IPS-18c (cell line): ENCODE data around the gene INSYN1.
A peak's percentile ranks its signal among the peaks of the same experiment; 100 is the strongest.
"Not testable (repeated sequence)": the region's sequence is repeated elsewhere in the genome, so short reads cannot be mapped to it uniquely, and the experiment has no call there.

Experiments
- H3K4me3 ChIP-seq: 2 replicates; pipeline ENCODE4 v1.7.0; 2013; ENCODE audit warnings: low read depth, mild to moderate bottlenecking, low read length, moderate library complexity; ENCODE audit not compliant: insufficient read depth
- H3K9me3 ChIP-seq: one replicate; pipeline ENCODE4 v1.6.1; 2013; ENCODE audit warnings: mild to moderate bottlenecking, low read length, moderate library complexity; ENCODE audit not compliant: control insufficient read depth, insufficient read depth

INSYN1 gene, protein sequence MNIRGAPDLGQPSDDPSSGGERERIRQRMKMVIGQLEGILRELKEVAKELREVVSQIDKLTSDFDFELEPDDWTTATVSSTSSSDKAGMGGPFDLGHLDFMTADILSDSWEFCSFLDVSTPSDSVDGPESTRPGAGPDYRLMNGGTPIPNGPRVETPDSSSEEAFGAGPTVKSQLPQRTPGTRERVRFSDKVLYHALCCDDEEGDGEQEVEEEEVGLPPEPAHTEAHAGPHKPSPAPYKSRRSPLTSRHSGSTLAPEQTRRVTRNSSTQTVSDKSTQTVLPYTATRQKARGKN

GRCh38 chr15:73753250-73754130 lies at the start of gene INSYN1:
Gene INSYN1 (minus strand): TSS chr15:73753351. CDS start chr15:73751130, 2,221 bp downstream.
- peak within 1 kb of the TSS; percentile 67 for H3K4me3 ChIP-seq
- no peaks in the 10 kb centered on the region for H3K9me3 ChIP-seq

DNA sequence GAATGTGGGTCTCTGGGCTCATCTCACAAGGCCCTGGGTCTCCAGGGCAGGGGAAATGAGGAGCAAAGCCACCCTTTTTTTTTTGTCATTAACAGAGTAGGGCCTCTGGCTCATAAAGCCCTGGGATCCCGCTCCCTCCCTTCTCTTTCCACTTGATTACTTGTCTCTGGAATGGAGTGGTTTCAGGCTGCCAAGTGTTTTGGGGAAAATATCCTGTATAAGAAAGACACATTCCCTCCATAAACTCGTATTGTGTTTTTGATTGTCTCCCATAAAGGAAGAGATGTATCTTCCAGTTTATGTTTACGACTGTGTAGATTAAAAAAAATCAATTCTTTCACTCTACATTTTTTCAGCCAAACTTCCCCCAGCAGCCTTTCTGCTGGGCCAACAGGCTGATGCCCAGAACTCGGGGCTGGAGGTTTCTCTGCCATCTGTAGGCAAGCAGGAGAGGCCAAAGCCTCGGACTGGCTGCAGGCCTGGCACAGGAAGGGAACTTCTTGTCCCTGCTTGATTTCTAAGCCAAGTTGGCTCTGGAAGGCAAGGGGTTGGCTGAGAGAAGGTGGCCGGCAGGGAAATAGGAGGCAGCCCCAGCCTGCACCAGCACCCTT lies 49.4 kb upstream of the INSYN1 start:
- no peak overlapping the region for H3K4me3 ChIP-seq
- H3K9me3 ChIP-seq: no peaks in the 10 kb centered on the region

- Histone ChIP-seq H3K4me3 (no peak overlapping the region), H3K9me3 (no peaks in the 10 kb centered on the region)
These were observed 47.7 kb upstream of the INSYN1 start for GRCh38 chr15:73800662-73801345.

- H3K9me3 ChIP-seq: no peaks in the 10 kb centered on the region
These were observed 46.3 kb upstream of the INSYN1 start for GRCh38 chr15:73799466-73799865.

GRCh38 chr15:73797366-73798158 lies 44.4 kb upstream of the INSYN1 start:
- no peaks in the 10 kb centered on the region for H3K9me3 ChIP-seq
- H3K4me3 ChIP-seq: no peak overlapping the region

More at GRCh38 chr15:73799466-73799865, 46.3 kb upstream of the INSYN1 start:
- no peak overlapping the region for H3K4me3 ChIP-seq

DNA sequence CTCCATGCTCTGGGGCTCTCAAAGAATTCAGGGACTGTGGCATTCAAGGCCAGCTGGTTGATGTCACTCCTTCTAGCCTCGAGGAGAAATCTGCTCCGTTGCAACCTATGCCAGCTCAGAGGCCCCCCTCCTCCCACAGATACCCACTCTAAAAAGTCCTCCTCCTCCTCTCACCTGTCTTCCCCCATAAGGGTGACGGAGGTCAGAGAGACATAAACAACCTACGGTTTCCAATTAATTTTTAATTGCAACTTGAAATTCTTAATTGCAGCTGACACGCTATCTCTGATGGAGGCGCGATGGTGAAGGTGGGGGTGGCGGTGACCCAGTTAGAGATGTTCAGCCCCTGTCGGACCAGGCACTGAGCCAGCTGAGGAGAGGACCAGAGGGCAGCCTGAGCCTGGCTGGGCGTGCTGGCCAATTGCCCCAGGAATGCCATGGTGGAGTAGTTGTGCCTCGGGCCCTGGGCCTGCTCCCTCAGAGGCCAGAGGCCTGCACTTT lies 43.2 kb upstream of the INSYN1 start:
- Histone ChIP-seq H3K4me3 (no peak overlapping the region), H3K9me3 (no peaks in the 10 kb centered on the region)

- Histone ChIP-seq H3K4me3 (no peak overlapping the region), H3K9me3 (no peaks in the 10 kb centered on the region)
These were observed 41.4 kb upstream of the INSYN1 start for GRCh38 chr15:73794443-73795133.

- H3K9me3 ChIP-seq, H3K4me3 ChIP-seq: not testable (repeated sequence)
These were observed 39.9 kb upstream of the INSYN1 start for GRCh38 chr15:73792899-73793541.

GRCh38 chr15:73792415-73792814 lies 39.3 kb upstream of the INSYN1 start:
- no peaks in the 10 kb centered on the region for H3K9me3 ChIP-seq

GRCh38 chr15:73789521-73790240 lies 36.5 kb upstream of the INSYN1 start:
- H3K4me3 ChIP-seq: no peak overlapping the region
- no peaks in the 10 kb centered on the region for H3K9me3 ChIP-seq

More at GRCh38 chr15:73792415-73792814, 39.3 kb upstream of the INSYN1 start:
- no peak overlapping the region for H3K4me3 ChIP-seq

- H3K4me3 ChIP-seq: no peak overlapping the region; the same call in 1 of the 2 replicates
- H3K9me3 ChIP-seq: no peaks in the 10 kb centered on the region
These were observed 34.5 kb upstream of the INSYN1 start for GRCh38 chr15:73787621-73788020.

DNA sequence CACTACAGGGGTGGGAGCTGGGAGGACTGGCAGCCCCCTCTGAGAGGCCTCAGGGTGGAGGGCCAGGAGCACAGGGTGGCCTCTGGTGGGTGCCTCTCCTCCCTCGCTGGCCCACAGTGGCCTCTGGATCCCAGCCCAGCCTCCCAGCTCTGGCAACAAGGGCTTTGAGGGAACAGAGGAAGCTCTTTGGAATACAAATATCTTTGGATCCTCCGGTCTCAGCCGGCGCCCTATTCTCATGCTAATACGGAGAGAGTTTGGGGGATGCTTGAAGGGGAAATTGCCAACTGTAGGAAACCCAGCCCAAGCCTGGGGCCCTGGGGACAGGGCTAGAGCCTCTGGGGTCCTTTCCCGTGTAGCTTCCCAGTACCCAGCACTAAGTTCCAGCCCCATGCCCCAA lies 33.4 kb upstream of the INSYN1 start:
- Histone ChIP-seq H3K9me3 (no peaks in the 10 kb centered on the region), H3K4me3 (no peak overlapping the region)

DNA sequence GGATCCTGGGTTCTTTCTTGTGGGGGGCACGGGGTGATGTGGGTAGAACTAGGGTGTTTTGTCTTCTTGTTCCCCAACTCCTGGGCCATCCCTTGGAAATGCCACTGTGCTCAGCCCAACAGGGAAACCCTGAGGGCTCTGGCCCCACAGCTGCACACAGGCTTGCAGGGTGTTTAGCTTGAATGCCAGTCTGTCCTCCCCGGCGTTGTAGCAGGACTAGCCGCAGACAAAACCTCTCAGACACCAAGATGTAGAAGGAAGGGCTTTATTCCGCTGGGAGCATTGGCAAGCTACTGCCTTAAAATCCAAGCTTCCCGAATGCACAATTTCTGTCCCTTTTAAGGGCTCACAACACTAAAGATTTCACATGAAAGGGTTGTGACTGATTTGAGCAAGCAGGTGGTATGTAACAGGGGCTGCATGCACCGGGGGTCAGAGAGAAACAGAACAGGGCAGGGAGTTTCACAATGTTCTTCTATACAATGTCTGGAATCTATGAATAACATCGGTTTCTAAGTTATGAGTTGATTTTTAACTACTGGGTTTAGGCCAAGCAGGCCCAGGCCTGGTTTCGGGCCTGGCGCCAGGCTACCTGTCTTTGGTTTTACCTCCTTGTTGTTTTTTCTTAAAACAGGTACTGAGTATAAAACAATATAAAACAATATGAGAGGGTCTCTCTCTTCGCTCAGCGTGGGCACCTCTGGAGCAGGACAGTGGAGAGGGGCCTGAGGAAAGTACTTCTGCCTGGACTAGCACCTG lies 32.3 kb upstream of the INSYN1 start:
- not testable (repeated sequence) for H3K9me3 ChIP-seq, H3K4me3 ChIP-seq

GRCh38 chr15:73784291-73784690 lies 31.1 kb upstream of the INSYN1 start:
- H3K4me3 ChIP-seq: no peak overlapping the region
- H3K9me3 ChIP-seq: no peaks in the 10 kb centered on the region
